NCI-H2227 (cell line): ENCODE measurements around the gene FLT1.

Experiments used
- DNase-seq: peaks from one replicate; lab custom pipeline; 2025; ENCODE audit not compliant: unreplicated experiment; lab: John Stamatoyannopoulos, UW

The FLT1 gene

DNA sequence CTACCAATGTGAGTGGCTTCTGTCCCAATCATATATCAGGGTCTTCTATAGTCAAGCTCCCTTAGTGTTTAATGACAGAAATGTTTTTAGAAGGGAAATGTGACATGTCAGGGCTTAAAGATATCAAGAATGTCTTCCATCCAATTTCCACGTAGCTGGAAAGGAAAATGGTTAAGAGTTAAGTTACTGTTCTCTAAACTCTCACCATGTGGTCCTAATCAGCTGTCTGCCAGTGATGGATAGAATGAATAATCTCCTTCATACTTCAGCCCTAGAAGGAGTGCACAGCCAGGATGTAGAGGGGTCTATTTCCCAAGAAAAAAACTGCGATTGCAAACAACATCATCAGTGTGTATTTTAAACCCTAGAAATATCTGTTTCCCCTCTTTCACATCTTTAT is 36.3 kb downstream of the FLT1 start:
- DNase-seq, result no peak

DNA sequence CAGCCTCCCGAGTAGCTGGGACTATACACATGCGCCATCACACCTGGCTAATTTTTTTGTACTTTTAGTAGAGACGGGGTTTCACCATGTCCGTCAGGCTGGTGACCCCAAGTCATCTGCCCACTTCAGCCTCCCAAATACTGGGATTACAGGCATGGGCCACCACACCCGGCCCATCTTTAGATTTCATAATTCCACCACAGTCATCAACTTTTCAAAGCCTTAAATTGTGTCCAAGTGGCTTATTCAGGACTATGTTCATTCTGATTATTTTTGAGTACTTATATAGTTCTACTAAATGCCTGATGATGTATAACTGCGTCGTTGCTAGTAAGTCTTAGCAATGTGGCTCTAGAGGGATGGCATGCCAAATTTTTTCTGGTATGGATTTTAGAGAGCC is 36.9 kb downstream of the FLT1 start:
- DNase-seq, result no peak

DNA sequence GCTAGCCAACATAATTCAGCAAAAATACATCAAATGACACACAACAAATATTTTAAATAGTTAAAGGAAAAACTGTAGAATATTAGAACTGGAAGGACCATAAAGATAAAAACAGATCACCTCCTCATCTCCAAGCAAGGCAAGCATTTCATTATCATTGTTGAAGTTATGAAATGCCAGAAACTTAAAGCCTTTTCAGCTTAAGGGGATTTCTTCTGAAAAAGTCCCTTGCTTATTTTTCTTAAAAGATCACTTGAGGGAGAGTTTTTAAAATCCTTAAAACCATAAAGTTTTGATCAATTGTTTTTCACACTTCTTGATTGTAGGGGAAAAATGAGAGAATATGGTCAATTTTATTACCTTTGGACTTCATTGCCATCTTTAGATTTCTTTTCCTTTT is 37.4 kb downstream of the FLT1 start:
- no peak for DNase-seq

DNA sequence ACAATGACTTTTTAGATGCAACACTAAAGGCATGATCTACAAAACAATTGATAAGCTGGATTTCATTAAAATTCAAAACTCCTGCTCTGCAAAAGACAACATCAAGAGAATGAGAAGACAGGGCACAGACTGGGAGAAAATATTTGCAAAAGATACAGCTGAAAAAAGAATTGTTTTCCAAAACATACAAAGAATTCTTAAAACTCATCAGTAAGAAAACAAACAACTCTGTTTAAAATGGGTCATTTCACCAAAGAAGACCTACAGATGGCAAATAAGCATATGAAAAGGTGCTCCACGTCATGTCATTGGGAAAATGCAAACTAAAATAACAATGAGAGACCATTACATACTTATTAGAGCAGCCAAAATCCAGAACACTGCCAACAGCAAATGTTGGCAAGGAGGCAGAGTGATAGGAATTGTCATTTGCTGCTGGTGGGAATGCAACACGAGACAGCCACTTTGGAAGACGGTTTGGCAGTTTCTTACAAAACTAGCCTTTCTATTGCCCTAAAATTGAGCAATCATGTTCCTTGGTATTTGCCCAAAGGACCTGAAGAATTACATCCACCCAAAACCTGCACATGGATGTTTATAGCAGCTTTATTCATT is 39.2 kb downstream of the FLT1 start:
- DNase-seq, result no peak

DNA sequence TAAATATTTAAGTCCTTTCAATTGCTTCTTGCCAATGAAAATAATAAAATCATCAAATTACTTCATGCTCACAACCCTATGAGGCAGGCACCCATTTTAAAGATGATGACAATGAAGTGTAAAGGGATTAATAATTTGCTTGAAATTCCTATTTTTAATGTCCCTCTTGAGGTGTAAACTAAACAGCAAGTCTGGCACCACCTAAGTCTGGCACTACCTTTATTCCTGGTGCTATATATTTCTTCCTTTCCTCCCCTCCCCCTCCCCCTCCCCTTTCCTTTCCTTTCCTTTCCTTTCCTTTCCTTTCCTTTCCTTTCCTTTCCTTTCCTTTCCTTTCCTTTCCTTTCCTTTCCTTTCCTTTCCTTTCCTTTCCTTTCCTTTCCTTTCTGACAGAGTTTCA is 42.2 kb downstream of the FLT1 start:
- DNase-seq, result no peak

DNA sequence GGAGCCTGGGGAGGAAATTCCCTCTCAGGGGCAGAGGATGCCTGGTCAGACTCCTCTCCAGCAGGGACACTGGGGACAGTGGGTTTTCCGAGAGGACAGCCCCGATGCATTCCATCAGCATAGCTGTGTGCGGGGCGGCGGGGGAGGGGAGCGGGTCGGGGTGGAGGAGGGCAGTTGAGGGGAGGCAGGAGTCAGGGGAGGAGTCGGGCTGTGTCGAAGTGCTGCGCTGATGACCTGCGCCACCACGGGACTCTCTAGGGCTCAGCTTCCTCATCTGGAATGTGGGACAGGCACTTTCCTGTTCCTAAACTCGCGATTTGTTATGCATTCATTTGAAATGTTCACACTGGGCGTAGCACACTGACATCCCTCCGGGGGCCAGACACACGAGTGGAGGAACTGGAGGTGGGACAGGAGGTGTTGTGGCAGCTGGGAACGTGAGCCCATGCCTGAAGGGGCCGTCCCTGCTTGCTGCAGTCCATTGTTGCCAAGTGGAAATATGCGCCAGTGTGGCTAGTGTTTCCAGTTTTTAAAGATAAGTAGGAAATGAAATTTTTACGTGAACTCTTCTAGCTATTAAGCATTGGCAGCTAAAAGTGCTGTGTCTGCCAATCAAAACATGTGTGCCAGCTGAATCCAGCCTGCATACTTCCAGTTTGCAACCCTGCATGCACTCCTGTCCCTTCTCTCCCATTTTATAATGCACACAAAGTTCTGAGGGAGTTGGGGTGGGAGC is 43.3 kb downstream of the FLT1 start:
- DNase-seq, result no peak

DNA sequence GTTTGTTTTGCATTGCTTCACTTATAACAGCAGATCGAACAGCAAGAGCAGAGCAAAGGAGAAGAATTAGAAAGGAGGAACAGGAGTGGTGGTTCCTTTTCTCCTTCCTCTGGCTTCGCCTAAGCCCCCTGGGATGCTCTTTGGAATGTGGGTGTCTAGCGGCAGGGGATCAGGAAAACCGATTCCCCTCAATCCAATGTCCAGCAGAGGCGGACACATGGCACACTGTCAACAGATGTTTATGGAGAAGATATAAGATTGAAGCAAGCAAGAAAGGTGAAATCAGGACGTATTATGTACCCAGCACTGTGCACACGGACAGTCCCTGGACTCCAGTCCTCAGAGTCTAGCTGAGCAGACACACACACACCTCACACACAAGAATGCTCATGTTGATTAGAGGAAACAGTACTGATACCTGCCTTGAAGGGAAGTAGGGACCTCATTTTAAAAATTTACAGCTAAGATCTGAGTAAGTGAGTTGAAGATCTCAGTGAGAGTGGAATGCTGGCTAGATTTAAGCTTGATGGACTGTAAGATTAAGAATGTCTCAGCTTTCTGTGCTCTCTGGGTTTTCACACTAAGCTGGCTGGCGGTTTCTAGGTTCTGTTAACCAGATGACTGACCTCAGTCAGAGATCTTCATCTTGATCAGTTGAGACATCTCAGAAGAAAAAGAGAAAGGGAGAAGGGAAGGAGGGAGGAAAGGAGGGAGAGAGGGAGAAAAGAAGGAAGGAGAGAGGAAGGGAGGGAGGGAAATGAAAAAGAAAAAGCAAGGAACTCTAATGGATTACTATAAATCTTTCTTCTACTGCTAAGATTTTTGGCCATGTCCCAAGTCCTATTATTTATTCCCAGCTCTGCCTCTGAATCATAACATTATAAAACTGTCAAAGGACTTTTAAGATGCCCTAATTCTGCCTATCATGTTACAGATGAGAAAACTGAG is 44.8 kb downstream of the FLT1 start:
- DNase-seq, result no peak

DNA sequence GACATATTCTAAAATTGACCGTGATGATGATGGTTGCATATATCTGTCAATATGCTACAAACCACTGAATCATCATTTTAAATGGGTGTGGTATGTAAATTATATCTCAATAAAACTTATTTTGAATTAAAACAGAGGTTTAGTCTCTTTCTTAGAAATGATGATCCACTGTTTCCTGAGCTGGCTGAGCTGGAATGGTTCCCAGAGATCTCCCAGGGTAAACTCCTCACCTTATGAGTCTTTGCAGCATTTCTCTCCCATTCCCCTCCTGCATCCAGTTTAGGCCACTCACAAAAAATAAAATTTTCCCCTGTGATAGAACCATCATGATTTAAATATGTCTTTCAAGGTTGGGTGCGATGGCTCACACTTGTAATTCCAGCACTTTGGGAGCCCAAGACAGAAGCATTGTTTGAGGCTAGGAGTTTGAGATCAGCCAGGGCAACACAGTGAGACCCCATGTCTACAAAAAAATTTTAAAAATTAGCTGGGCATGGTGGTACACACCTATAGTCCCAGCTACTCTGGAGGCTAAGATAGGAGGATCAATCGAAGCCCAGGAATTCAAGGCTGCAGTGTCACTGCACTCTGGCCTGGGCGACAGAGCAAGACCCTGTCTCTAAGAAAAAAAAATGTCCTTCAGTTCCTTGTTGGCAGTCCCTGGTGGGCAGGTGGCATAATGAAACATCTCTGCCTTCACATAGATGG is 46.1 kb downstream of the FLT1 start:
- no peak for DNase-seq

DNA sequence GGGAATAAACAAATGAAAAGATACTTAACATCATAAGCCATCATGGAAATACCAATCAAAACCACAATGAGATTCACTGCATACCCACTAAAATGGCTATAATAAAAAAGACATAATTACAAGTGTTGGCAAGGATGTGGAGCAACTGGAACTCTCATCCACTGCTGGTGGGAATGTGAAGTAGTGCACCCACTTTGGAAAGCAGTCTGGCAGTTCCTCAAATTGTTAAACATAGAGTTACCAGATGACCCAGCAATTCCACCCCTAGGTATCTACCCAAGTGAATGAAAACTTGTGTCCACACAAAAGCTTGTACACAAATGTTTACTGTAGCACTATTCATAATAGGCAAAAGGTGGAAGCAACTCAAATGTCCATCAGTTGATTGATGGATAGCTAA is 46.9 kb downstream of the FLT1 start:
- DNase-seq, result no peak

DNA sequence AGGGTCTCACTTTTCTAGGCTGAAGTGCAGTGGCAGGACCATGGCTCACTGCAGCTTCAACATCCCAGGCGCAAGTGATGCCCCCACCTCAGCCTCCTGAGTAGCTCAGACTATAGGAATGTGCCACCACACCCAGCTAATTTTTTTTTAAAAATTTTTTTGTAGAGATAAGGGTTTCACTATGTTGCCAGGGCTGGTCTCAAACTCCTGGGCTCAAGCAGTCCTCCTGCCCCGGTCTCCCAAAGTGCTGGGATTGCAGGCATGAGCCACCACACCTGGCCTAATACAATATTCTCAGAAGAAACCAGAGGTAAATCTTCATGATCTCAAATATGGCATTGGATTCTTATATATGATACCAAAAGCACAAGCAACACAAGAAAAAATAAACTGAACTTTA is 47.7 kb downstream of the FLT1 start:
- DNase-seq, result no peak

DNA sequence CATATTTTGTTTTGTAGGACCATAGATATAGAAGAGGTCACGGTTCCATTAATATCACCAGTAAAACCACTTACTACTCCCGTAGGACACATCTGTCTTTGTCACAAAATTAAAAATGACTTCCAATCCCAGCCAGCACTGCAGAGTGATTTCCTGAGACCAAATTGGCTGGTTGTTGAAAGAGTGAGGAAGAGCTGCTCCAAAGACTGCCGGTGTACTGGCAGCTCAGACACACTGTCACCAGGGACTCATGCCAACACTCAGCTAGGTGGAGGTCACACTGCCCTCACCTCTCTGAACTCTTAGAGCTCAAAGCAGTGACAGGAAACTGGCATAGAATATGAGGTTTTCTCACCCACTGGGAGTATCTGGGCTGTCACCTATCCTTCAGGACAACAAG is 52.1 kb downstream of the FLT1 start:
- DNase-seq, result no peak

DNA sequence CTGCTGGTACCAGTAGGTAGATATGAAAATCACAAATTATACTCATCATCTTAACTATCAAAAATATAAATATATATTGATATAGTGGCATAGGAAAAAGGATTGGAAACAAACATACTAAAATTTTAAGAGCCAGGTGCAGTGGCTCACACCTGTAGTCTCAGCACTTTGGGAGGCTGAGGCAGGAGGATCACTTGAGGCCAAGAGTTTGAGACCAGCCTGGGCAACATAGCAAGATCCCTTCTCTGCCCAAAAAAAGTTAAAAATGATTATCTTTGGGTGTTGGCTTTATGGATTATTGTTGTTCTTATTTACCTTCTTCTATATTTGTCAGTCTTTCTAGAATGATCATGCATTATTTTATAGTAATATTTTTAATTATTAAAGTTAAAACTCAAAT is 53.4 kb downstream of the FLT1 start:
- no peak for DNase-seq

DNA sequence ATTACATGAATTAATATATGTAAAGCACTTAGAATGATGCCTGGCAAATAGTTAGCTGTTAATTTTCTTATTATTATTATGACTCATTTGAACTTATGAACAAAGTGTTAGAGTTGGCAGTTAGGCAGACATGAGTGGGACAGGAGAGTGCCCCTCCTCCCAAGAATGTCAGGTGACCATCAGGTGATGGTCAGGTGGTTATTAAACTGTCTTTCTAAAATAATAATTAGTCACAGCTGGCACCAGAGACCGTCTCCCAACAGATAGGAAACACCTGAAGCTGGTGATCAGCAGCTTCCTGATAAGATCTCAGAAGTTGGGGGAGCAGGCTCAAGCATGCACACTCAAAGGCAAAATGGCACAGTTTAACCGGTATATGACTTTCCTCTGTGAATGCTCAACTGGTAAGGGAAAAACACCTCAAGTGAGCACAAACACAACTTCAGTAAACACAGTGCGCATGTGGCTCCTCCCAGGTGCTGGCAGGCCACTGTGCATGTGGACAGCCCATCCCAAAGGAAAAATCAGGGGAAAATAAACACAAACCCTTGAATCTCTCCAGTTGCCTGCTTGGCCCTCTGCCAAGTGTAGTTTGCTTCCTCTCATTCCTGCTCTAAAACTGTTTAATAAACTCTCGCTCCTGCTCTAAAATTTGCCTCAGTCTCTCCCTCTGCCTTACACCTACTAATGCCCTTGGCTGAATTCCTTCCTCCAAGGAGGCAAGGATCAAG is 54.0 kb downstream of the FLT1 start:
- DNase-seq, result no peak

DNA sequence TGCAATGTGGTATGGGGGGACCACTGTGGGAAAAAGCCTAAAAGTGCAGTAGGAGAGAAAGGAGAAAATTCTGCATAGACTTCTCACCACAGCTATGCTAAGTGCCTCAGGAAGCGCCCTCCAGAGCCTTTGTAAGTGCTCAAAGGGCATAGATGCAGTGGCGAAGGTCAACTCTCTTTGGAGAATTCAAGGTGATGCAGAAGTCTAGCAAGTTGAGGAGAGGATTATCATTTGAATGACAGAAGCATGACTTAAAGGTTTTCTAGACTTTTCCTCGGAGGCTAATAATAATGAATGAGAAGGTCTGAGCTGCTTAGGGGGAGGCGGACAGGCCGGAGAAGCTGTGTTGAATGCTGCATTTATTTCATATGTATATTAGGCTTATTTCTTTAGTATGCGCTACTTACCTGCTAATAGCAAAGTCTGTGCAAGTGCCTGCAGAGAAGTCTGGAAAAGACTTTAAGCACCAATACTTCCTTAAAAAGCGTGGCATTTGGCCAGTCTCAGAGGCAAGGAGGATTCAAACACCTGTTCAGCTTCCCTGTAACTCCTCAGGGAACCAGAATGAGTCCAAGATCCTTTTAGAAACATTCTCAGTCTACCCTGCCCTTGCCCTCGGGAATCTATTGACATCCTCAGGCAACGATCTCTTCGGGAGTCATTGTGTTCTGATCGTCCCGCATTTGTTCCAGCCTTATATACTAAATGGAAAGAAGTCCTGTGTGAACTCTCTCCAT is 56.2 kb downstream of the FLT1 start:
- no peak for DNase-seq

DNA sequence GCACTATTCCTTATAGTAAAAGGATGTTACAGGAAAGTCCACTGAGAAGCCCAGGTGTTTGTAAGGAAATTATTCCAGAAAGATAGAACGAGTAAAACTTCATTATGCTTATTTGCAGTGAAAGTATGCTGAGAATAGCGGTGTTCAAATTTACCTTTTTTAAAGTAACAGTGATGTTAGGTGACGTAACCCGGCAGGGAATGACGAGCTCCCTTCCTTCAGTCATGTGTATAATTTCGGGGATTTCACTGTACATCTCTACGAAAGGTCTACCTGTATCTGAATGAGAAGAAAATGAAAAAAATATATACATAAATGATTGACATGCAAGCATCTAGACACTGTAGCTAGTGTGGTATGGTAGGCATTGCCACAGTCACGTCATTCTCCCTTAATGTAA is 56.9 kb downstream of the FLT1 start:
- no peak for DNase-seq

DNA sequence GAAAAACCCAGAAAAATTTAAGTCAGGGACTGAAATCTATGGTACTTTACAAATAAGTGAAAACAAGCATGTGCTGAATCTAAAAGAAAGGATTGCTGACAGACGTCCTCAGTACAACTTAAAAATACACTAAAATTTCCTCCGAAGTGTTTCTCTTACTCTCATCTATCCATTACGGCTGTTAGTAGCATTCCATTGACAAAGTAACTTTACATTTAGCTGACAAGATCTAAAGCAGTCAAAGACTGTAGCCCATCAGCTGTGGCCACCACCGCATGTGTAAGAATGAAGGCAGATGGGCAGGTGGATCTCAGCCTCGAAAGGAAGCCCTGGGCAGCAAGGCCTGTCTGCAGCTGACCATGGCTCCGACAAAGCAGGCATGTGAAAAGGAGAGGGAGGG is 59.0 kb downstream of the FLT1 start:
- DNase-seq, result no peak

DNA sequence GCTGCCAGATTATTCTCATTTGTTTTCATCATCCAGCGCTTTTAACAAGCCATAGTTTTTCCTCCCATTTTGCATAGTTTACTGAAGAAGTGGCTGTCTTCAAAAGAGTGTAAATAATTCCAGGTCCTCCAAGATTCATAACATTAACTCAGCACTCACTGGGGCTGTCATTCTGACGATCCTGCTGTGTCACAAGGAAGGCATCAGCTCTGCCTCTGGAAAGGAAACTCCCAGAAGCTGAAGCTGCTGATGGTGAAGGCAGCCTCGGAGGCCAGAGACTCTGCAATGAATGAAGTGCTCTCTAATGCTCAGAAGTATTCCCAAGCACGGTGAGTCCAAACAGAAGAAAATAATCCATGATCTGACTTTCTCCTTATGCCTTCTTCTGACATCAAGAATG is 60.0 kb downstream of the FLT1 start:
- no peak for DNase-seq

DNA sequence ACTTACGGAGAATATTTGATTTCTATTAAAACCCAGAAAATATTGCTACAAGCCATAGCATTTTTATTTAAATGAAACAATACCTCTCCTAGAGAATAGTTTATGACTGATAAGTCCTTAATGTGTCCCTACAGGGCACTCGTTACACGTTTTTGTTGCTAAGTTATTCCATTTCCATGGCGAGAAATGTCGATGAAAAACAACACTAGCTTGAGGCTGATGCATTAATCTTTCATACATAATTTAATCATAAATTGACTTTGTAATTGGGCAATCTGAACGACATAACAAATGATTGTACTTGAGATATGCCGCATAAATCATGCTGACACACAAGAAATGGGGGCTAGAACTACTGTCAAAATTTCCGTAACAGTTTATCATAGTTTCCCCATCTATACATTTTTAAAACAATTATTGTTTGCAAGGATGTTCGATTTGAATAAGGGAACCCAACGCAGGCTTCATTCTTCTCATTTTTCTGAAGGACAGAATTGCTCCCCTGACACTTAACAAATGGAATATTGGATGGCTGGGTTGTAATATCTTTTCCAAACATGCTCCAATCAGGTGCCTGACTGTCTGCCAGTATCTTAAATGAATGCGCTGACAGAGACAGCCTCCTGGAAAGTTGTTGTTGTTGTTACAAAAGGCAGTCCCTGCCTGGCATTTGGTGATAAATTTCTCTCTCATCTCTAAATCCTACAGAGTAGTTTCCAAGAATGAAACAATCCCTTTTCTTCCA is 61.9 kb downstream of the FLT1 start:
- no peak for DNase-seq

DNA sequence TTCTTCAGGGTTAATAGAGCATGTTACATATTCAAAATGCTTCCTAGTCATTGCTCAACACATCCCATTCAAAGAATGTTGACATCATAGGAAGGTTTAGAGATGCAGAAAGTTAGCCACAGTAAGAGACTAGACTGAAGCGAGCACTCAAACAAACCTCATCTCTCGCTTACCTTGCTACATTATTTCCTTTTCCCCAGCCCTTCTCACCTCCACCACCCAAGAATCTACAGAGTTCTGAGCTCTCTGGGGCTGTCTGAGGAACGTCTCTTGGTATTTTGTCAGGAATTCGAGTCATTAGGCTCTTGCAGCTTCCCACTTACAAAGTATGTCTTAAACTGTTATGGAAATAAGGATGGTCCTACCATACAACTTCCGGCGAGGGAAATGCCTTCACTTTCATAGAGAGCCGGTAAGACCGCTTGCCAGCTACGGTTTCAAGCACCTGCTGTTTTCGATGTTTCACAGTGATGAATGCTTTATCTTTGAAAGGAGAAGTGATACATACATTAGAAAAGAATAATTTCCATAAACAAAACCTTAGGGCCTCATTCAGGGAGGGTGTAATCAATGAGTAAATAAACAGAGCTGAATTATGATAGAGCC is 65.1 kb downstream of the FLT1 start:
- DNase-seq, result no peak
